Endothelial cell of umbilical vein (primary cell): ENCODE results near the gene GRB2. TPM values are rescaled to one million over a fixed set of nuclear protein-coding genes. Genes with fewer than 3 reads are reported as not detected.

Experiments
- BruUV-seq: library from RNA; stranded (reverse); fragments of 400-500 nt; replicated peaks from 2 replicates; lab custom pipeline; 2021; lab: Mats Ljungman, UMichigan
- CTCF ChIA-PET: fragments of 300-600, 350-600 bp; sonication (Branson Sonifier 250); formaldehyde crosslinking; loops from one replicate; lab custom pipeline; 2021; ENCODE audit warnings: antibody characterized with exemption, inconsistent platforms; lab: Charles Lee
- POLR2A ChIA-PET: fragments of 300-600, 350-600 bp; sonication (Branson Sonifier 250); formaldehyde crosslinking; loops from one replicate; lab custom pipeline; 2021; ENCODE audit warnings: antibody characterized with exemption, inconsistent platforms; lab: Charles Lee
- DNase-seq: peaks from one replicate; pipeline ENCODE4 v3.0.0-alpha.2; 2011; ENCODE audit warnings: low read depth, low spot score
- FAIRE-seq: peaks from 2 replicates; lab custom pipeline; 2011; peaks lifted over from hg19 to GRCh38; lab: Jason Lieb, UNC
- H2AFZ ChIP-seq: 2 replicates; pipeline ENCODE4 v1.6.0; 2012; ENCODE audit warnings: low read depth, low read length, control low read depth, inconsistent platforms
- H3K27ac ChIP-seq: 2 replicates; pipeline ENCODE4 v1.5.1; 2011; ENCODE audit warnings: low read depth, mild to moderate bottlenecking, control low read depth, low read length, moderate library complexity; ENCODE audit not compliant: insufficient read depth
- H3K27me3 ChIP-seq, 2 experiments: 2 replicates each; pipeline versions ENCODE4 v1.6.0 to v1.6.1; 2011; ENCODE audit warnings: low read length in 2 of 2, mixed read lengths in 1 of 2; ENCODE audit not compliant: control insufficient read depth in 2 of 2, insufficient read depth in 2 of 2
- H3K36me3 ChIP-seq, 2 experiments: 2 replicates in 1 of 2; 3 replicates in 1 of 2; pipeline ENCODE4 v1.5.1; 2011; ENCODE audit warnings: low read length in 2 of 2, mild to moderate bottlenecking in 1 of 2, moderate library complexity in 1 of 2; ENCODE audit not compliant: control insufficient read depth in 2 of 2, insufficient read depth in 2 of 2; ENCODE audit errors: extremely low read depth in 1 of 2
- H3K4me1 ChIP-seq: 3 replicates; pipeline ENCODE4 v1.5.1; 2011; ENCODE audit warnings: mild to moderate bottlenecking, low read length; ENCODE audit not compliant: control insufficient read depth, insufficient read depth; ENCODE audit errors: extremely low read depth
- H3K4me2 ChIP-seq: 2 replicates; pipeline ENCODE4 v1.6.1; 2011; ENCODE audit warnings: low read length, control low read depth, mixed read lengths; ENCODE audit not compliant: insufficient read depth
- H3K4me3 ChIP-seq, 3 experiments: fragments of 200-600 bp in 1 of 3; sonication (generic), shearing (Covaris generic) in 1 of 3; replicated peaks in 1 of 3; 2 replicates each; pipeline ENCODE4 v1.5.1; 2011 to 2016; ENCODE audit warnings: control low read depth in 3 of 3, low read length in 3 of 3, mild to moderate bottlenecking in 2 of 3, inconsistent platforms in 1 of 3, low read depth in 1 of 3, moderate library complexity in 1 of 3; ENCODE audit not compliant: insufficient read depth in 1 of 3
- H3K79me2 ChIP-seq: 2 replicates; pipeline ENCODE4 v1.6.0; 2012; ENCODE audit warnings: low read length, inconsistent platforms; ENCODE audit not compliant: control insufficient read depth, insufficient read depth
- H3K9ac ChIP-seq: replicated peaks from 2 replicates; pipeline ENCODE3; 2011; ENCODE audit warnings: low read length, control low read depth; ENCODE audit not compliant: insufficient read depth; ENCODE audit errors: extremely low read depth
- H3K9me1 ChIP-seq: replicated peaks from 3 replicates; pipeline ENCODE4 v1.6.0; 2011; ENCODE audit warnings: mild to moderate bottlenecking, low read length; ENCODE audit not compliant: control insufficient read depth, insufficient read depth; ENCODE audit errors: extremely low read depth
- H3K9me3 ChIP-seq: replicated peaks from 2 replicates; pipeline ENCODE4 v1.5.1; 2012; ENCODE audit warnings: low read length, inconsistent platforms; ENCODE audit not compliant: control insufficient read depth, insufficient read depth
- H4K20me1 ChIP-seq: replicated peaks from 2 replicates; pipeline ENCODE3; 2011; ENCODE audit warnings: mild to moderate bottlenecking, low read length; ENCODE audit not compliant: control insufficient read depth, insufficient read depth; ENCODE audit errors: extremely low read depth
- CTCF ChIP-seq, 2 donors: IDR thresholded peaks; 1 replicate in 1 of 2; 2 replicates in 1 of 2; pipeline ENCODE4 v1.5.1; 2011; ENCODE audit warnings: low read length in 2 of 2, mild to moderate bottlenecking in 2 of 2, moderate library complexity in 2 of 2, control low read depth in 1 of 2, inconsistent platforms in 1 of 2, low read depth in 1 of 2; ENCODE audit not compliant: insufficient read depth in 1 of 2; ENCODE audit errors: extremely low read depth in 1 of 2
- FOS ChIP-seq: IDR thresholded peaks from 2 replicates; pipeline ENCODE4 v1.6.1; 2011; ENCODE audit warnings: mild to moderate bottlenecking, low read length, moderate library complexity, borderline replicate concordance; ENCODE audit not compliant: insufficient read depth
- GATA2 ChIP-seq: IDR thresholded peaks from 2 replicates; pipeline ENCODE4 v1.7.0; 2011; ENCODE audit warnings: low read depth, mild to moderate bottlenecking, moderate library complexity, mixed read lengths, low read length; ENCODE audit not compliant: insufficient read length, insufficient read depth
- MAX ChIP-seq: IDR thresholded peaks from 2 replicates; pipeline ENCODE4 v1.6.1; 2011; ENCODE audit not compliant: insufficient read depth, insufficient read length
- MYC ChIP-seq: IDR thresholded peaks from one replicate; pipeline ENCODE4 v1.6.1; 2011; ENCODE audit warnings: mild to moderate bottlenecking, low read depth, low read length
- POLR2A ChIP-seq: IDR thresholded peaks from 2 replicates; pipeline ENCODE4 v1.6.1; 2012; ENCODE audit warnings: low read depth, mild to moderate bottlenecking, control low read depth, low read length
- POLR2AphosphoS5 ChIP-seq: IDR thresholded peaks from 2 replicates; pipeline ENCODE4 v1.6.1; 2012; ENCODE audit warnings: low read depth, mild to moderate bottlenecking, control low read depth, low read length, moderate library complexity; ENCODE audit not compliant: insufficient read depth
- dilution Hi-C: fragments of 300-500 bp; cut with MboI; formaldehyde crosslinking; loops from one replicate; pipeline ENCODE4 v1.15.0; 2019; ENCODE audit warnings: low sequenced_read_pairs; ENCODE audit not compliant: extremely low pct_ligation_motif_present
- intact Hi-C: fragments of 100-400 bp; cut with micrococcal nuclease; formaldehyde crosslinking; loops from one replicate; pipeline ENCODE4 v1.10.0; 2022
- polyA plus RNA-seq, 4 experiments: library from polyadenylated mRNA; depleted of rRNA in 3 of 4; stranded (reverse) in 3 of 4; unstranded in 1 of 4; fragments of >200 nt; gene quantifications; 2 replicates each; pipeline versions ENCODE4 v1.2.1 to v1.2.3, GENCODE V29; 2011 to 2012; ENCODE audit warnings: missing spikeins in 1 of 4
- total RNA-seq: library from RNA; stranded (reverse); gene quantifications from 2 replicates; pipeline ENCODE4 v1.2.3, GENCODE V29; 2021

GRB2 gene
- total and polyA plus RNA-seq, 2 donors (not counting 3 experiments of a cell fraction or from before 2014, with no cell fraction given): 51.5 to 93.9 TPM

GRCh38 chr17:75271233-75271954 is 134.1 kb downstream of the GRB2 start:
- intact Hi-C loops: loop anchor here (1.0 to 2.0 kb wide), 4 partner anchors 17 to 141 kb away; partner anchors contain the start of genes GRB2 and SLC25A19
- H3K79me2 ChIP-seq: no peaks in the 10 kb centered on the region
- H3K4me1 ChIP-seq: peaks cover 32% of the 10 kb centered on the region
- dilution Hi-C loops: no loop called here
- BruUV-seq: no TSS peak
- peak overlapping the region; percentile 50 for H3K27ac ChIP-seq
- no peaks in the 10 kb centered on the region for H3K9me3 ChIP-seq
- TF ChIP-seq CTCF (IDR thresholded peaks at IDR 0.05; ENCODE audit: extremely low read depth in 1 of 2, insufficient read depth in 1 of 2, low read depth in 1 of 2, low read length in 2 of 2): peak; percentile 60 to 82
- TF ChIP-seq GATA2: no peak
- TF ChIP-seq FOS: no peak
- peak; percentile 57 for TF ChIP-seq POLR2AphosphoS5
- no peak for TF ChIP-seq MYC
- TF ChIP-seq MAX: no peak
- no peak for TF ChIP-seq POLR2A
- CTCF ChIA-PET: interaction anchor here (0.6 to 4.1 kb wide), 45 partner anchors 10 to 558 kb away, joined by 3 to 91 read pairs (median 5); partner anchors contain the start of genes ARMC7, GGA3, GRB2 and MRPS7
- peak overlapping the region; percentile 57 to 89 (median 61) for H3K4me3 ChIP-seq
- peak overlapping the region; percentile 71 for H3K4me2 ChIP-seq
- DNase-seq: peak; percentile 54
- no peaks in the 10 kb centered on the region for H4K20me1 ChIP-seq
- POLR2A ChIA-PET: interaction anchor here (0.8 to 2.3 kb wide), 6 partner anchors 10 to 254 kb away, joined by 3 to 23 read pairs (median 5); partner anchors contain the start of genes GGA3, GRB2, LLGL2 and MRPS7
- H2AFZ ChIP-seq: peak overlapping the region; percentile 89
- H3K36me3 ChIP-seq: peaks cover under 1 to 4% of the 10 kb centered on the region in 2 experiments
- H3K27me3 ChIP-seq: no peaks in the 10 kb centered on the region
- peak; percentile 72 for FAIRE-seq
- H3K9me1 ChIP-seq: no peaks in the 10 kb centered on the region
- H3K9ac ChIP-seq: peak overlapping the region; percentile 57
